Activated T-helper 1 cell treated with Interleukin-2 at 50 U/mL for 16 hours (primary cell): Measurements from ENCODE around the gene WASF2.
"Not testable (repeated sequence)": the region's sequence is repeated elsewhere in the genome, so short reads cannot be mapped to it uniquely, and the experiment has no call there.

Experiments used
- DNase-seq: peaks from one replicate; pipeline ENCODE4 v3.0.0-alpha.2; 2020; ENCODE audit warnings: low read depth

The WASF2 gene, protein sequence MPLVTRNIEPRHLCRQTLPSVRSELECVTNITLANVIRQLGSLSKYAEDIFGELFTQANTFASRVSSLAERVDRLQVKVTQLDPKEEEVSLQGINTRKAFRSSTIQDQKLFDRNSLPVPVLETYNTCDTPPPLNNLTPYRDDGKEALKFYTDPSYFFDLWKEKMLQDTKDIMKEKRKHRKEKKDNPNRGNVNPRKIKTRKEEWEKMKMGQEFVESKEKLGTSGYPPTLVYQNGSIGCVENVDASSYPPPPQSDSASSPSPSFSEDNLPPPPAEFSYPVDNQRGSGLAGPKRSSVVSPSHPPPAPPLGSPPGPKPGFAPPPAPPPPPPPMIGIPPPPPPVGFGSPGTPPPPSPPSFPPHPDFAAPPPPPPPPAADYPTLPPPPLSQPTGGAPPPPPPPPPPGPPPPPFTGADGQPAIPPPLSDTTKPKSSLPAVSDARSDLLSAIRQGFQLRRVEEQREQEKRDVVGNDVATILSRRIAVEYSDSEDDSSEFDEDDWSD

GRCh38 chr1:27489973-27490741 is at the start of gene WASF2:
Gene WASF2 (minus strand): TSS chr1:27490167. CDS start chr1:27428890, 61,277 bp downstream.
- DNase-seq: peak; percentile 94

GRCh38 chr1:27538793-27539192 is 48.8 kb upstream of the WASF2 start:
- no peak for DNase-seq

GRCh38 chr1:27538305-27538676 is 48.3 kb upstream of the WASF2 start:
- not testable (repeated sequence) for DNase-seq

GRCh38 chr1:27536767-27537166 is 46.8 kb upstream of the WASF2 start:
- DNase-seq: no peak

DNA sequence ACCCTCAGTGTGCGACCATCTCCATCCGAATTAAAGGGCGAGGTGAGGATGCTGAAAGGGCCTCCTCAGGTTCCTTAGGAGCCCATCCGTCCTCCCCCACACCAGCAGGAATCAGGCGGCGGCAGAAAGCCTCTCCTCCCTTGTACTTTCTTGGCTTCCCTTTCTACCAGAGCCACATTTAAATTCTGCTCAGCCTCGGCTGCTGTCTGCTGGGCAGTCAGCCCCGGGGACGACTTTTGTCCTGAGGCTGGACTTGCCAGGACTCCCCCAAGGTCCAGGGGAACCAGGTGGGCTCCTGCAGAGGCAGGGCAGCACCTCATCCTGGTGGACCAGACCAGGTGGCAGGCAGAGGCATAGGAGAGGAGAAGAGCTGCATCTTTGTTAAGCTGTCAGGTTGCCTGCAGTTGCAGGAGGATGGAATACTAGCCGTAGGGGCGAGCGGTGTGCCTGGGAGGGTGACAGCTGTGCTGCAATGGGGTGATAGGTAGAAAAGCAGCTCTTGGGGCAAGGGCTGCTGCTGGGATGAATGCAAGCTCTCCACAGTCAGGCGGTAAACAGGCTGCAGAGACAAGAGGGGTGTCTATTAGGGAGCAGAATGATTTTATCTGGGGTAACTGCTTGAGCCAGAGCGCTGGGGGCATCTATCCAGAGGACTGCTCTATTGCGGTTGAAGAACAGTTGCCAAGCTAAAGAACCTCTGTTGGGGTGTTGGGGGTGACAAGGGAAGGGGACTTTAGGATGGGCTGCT is 46.2 kb upstream of the WASF2 start:
- DNase-seq: no peak

DNA sequence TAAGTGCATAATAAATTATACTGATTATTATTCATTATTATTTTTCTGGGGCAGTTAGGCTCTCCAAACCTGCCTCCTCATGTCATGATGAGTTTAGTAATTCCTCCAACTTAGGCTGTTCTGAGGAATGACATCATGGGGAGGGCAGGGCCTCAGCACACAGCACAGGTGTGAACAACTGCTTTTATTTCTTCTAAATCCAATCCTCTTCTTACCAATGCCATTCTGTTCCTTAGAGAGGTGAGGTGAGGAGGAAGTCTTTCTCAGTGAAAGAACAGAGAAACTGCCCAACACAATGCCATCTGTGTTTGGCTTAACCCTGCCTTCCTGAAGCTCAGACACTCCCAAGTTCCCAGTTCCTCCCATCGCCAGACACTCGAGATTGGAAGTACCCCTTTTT is 45.4 kb upstream of the WASF2 start:
- DNase-seq: no peak

DNA sequence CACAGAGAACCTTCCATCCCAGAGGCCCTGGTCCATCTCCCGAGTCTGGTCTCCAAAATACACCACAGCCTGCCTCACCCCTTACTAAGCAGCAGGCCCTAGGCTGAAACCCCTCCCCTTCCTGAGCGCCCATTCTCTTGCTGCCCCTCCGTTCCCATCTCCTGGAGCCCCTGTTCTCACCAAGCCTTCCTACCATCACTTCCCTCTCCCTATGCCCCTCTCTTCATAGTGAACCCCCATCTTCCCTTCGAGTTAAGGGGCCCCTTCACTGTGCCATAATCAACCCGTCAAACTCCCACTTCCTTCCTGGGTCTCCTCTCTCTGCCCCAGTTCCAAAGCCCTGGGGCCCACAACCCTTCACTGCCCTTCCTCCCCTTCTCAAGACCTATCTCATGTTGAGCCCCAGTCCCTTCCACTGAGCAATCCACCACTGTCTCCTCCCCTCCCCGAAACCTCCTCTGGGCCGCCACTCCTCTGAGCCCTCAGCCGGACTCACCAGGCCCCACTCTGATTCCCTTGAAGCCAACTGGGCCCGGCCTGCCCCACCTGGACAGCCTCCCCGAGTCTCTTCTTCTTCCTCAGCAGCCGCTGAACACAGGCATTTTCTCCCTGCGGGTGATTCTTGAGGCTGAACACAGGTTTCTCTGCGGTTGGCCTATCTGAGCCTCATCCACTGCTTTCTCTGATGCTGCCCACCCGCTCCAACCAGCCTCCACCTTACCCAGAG is 42.2 kb upstream of the WASF2 start:
- DNase-seq: no peak

DNA sequence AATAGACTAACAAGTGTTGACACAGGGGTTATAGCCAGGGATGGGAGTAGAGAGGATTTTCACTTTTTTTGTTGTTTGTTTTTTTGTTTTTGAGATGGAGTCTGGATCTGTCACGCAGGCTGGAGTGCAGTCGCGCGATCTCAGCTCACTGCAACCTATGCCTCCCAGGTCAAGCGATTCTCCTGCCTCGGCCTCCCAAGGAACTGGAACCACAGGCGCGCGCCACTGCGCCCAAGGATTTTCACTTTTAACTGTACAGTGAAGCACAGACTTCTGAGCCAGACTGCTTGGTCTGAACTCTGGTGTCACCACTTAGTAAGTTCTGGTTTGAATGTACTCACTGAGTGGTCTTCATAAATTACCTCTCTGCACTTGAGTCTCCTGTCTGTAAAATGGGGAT is 40.2 kb upstream of the WASF2 start:
- DNase-seq: no peak

GRCh38 chr1:27529704-27530018 is 39.7 kb upstream of the WASF2 start:
- DNase-seq: no peak

DNA sequence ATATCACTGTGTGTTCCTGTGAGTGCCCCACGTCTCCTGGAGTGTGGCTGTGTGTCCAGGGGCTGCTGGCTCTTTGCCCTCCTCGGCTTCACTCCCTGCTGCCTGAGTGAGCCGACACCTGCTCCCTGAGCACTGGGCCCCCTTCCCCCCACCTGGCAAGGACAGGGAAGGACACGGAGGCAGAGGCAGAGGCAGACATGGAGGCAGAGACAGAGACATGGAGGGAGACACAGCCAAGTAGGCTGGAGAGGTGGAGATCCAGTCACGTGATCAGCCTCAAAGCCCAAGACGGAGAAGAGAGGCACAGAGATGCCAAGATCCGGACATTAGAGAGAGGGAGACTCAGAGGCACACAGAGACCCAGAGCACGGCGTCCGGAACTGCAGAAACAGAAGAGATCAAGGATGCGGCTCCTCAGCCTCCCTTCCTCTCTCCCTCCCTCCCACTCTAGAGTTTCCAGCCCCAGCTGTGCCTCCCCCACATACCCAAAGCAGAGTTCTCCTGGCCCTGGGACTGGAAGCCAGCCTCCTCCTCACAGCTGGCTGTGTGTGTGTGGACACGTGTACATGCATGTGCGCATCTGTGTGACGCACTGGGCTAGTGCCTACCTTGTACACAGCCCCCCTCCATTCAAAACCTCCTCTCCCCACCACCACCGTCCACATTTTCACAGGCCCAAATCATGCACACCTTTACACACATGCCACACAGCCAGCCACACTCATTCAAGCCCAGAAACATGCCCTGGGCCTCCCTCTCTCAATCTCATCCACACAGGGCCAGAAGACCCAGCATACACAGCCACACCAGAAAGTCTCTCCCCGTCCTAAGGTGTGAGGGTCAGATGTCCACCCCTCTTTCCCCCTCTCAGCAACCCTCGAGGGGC is 39.1 kb upstream of the WASF2 start:
- no peak for DNase-seq

GRCh38 chr1:27527890-27528817 is 38.2 kb upstream of the WASF2 start:
- peak; percentile 28 for DNase-seq

- DNase-seq: no peak
Measured at GRCh38 chr1:27527223-27527889, 37.4 kb upstream of the WASF2 start.

DNA sequence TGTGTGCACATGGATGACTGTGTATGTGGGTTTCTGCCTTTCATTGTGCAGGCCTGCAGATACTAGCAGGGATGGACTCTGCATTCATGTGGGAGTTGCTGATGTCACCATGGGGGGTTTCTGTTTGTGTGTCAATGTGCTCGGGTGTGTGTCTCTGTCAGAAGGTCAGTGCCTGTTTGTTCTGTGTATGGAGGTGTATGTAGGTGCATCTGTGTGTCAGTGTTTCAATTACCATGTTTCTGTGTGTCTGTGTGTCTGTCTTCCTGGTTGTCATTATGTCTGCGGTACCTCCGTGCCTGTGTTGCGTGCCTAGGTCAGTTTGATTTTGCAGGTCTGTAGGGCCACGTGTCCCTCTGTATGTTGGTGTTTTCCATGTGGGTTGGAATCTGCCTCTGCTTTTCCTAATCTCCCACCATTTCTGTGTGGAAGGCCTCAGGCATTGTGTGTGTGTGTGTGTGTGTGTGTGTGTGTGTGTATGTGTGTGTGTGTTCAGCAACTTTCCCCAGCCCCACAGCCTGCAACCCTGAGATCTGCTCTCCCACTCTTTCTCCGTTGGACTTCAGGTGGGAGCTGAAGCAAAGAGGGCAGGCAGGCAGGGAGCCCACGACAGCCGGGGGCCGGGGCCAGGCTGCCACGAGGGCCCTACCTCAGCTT is 36.7 kb upstream of the WASF2 start:
- DNase-seq: no peak

DNA sequence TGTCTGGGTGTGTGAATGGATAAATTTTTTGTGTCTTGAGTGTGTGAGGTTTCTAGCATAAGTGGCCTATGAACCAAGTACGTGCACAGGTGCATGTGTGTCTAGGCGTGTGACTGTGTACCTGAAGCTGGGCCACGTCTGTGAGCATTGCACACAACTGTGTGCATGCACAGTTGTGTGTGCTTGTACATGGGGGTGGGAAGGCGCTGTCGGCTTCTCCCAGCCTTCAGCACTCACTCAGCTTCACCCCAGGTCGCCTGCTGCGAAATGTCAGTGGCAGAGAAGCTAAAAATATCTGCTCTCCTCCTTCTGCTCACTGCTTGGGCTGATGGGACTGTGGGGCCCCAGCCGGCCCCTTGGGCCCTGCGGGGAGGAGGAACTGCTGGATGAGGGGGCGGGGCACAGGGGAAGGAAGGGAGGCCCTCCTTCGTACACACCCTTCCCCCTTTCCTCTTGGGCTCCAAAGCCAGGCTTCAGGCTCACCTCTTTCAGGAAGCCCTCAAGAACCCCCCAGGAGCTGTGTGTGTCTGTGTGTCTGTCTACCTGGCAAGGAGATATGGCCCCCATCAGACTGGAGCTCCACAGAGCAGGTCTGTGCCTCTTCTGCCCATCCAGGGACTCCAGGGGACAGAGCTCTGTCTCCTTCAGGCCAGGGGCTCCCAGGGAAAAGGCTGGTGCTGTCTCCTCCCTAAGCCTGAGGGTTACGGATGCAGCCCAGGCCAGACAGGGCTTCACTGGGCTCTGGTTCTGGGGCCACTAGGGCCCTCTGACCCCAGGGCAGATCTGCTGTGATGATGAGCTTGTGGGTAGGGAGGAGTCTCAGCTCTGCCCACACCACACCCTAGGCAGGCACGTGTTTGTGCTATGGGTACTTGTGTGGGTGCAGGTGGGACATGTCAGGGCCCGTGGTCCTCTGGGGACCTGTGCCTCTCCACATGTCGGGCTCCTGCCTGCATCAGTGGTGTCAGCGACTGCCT is 35.6 kb upstream of the WASF2 start:
- no peak for DNase-seq

GRCh38 chr1:27523337-27524020 is 33.5 kb upstream of the WASF2 start:
- DNase-seq: no peak

- DNase-seq: peak; percentile 45
Measured at GRCh38 chr1:27522432-27523336, 32.7 kb upstream of the WASF2 start.
